HG02759 (cell line): ENCODE data around the gene SHOC2.

Source experiments
- ATAC-seq: cut with Tn5 transposase; IDR thresholded peaks from one replicate; pipeline ENCODE4 v1.9.1; 2021; ENCODE audit warnings: mild to moderate bottlenecking, moderate library complexity; ENCODE audit not compliant: unreplicated experiment

Gene SHOC2

DNA sequence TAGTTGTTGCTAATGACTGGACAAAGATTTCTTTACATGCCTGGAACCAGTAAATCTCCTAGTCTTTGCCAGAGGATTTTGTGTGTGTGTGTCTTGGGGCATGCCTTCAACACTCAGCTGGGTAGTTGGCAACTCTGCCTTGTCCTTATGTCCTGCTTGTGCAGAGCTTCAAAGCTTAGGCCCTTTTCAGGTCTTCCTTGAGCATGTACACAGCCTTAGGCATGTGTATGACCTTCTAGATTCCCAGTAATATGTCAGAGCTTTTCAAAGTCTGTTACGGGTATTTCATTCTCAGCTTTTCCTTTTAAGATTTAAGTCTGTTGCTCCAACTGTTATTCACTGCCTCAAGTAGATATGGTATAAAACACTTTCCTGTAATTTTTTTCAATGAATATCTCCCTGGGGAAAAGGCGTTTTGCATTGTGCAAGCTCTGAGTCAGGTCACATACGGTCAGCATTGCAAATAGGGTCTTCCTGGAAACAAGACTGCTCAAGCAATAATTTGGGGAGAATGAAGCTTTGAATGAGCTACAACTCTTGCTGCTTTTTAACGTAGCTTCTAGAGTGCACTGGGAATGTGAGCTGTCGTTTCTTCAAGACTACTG is 25.5 kb downstream of the SHOC2 start:
- no peak for ATAC-seq

DNA sequence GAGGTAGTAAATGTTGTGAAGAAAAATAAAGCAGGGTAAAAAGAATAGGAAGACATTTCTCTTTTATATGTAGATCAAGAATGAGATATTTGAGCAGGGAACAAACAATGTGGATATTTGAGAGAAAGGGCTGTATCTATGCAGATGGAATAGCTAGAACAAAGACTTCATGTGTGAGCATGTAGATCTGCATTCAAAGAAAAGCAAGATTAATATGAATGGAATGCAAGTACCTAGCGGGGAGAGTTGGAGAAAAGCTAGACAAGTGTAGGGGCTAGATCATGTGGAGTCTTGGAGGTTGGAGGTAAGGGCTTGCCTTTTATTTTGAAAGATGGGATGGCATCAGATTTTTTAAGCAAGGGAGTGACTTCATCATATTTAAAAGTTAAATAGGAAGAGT is 27.1 kb downstream of the SHOC2 start:
- ATAC-seq, result no peak

DNA sequence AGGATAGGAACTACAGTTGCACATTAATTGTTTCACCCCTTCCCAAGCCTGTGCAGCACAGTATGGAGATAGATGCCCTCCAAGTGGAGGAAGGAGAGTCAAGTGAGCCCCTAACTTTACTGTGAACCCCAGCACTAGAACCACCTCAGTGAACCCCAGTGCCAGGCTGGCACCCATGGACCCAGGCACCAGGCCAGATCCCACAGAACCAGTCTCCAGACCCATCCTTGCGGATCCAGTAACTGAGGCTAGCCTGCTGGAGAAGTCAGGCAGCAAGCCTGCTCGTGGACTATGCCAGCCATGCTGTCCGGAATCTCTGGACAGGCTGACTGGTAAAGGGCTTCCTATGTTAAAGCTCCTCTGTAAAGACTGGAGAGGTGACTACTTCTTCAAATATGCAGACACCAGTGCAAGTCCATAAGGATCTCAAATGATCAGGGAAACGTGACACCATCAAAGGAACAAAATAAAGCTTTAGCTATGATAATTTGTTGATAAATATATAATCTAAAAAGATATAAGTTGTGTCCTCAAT is 27.7 kb downstream of the SHOC2 start:
- ATAC-seq, result no peak

DNA sequence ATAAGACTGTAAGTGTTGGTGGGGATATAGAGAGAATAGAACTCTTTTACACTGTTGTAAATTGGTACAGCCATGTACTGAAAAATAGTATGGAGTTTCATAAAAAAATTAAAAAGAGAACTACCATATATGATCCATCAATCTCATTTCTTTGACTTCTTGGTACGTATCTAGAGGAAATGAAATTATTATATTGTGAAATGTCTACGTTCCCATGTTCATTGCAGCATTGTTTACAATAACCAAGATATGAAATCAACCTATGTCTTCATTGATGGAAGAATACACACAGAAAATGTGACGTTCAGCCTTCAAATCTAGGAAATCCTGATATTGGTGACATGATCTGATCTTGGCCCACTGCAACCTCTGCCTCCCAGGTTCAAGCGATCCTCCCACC is 32.0 kb downstream of the SHOC2 start:
- no peak for ATAC-seq

DNA sequence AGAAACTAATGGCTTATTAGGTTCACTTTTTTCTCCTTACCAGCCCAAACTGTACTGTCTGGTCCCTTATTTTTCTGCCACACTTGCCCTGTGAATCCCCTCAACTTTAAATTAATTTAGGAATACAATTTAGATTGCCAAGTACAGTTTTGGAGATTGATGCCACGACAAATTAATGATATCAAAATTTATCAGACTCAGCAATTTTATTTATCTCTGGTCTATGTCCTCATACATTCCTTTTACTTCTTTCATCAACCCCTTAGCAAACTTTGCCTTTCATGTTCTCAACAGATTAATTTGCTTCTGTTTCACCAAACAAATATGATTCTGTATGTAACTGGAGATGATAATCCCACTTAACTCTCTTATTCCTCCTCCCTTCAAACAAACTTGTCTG is 38.2 kb downstream of the SHOC2 start:
- no peak for ATAC-seq

DNA sequence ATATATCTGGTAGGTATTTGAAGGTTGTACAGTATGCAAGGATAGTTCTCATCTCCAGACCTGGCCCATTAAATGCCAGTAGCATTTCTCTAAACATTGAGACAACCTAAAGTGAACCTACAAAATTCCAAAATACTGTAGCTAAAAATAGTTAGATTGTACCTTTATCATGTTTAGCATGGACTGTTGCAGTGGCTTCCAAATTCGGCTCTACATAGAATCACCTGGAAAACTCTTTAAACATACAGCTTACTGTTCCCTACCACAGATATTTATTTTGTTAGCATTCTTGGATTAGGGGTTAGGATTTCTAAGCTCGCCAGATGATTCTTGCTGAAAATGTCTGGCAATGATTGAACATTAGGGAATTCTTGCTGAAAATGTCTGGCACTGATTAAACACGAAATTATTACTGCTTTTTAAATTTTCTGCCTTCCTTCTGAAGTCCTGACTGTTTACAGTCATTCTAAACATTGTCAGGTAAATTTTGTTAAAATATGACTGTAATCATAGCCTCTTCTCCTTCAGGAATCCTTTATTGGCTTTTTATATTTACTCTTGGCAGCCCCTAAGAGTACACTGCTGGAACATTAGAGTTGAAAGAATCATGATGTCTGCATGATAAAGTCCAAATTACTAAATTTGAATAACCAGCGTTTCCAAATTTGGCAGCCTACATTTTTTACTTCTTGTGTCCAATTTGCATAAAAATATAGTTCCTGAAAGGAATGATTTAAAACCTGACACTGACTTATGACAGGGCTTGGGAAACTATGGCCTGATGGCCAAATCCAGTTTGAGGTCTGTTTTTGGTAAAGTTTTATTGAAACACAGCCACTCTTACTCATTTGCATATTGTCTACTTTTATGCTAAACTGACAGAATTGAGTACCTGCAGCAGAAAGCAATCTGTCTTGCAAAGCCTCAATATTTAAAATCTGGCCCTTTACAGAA is 40.3 kb downstream of the SHOC2 start:
- ATAC-seq, result no peak

DNA sequence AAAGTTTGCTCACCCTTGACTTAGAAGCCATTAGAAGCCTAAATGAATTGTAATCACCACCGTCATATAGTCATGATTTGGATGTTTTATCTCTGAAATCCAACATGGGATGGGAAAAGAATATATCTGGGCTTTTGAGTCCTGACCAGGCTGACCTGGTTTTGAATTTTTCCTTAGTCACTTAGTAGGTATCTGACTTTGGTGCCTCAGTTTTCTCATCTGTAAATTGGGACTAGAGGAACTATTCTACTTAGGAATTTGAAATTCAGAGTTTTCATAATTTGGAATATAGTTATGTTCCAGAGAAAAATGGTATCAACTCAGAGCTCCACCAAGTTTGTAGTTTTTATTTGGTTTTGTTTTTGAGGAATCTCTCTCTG is 40.9 kb downstream of the SHOC2 start:
- no peak for ATAC-seq

DNA sequence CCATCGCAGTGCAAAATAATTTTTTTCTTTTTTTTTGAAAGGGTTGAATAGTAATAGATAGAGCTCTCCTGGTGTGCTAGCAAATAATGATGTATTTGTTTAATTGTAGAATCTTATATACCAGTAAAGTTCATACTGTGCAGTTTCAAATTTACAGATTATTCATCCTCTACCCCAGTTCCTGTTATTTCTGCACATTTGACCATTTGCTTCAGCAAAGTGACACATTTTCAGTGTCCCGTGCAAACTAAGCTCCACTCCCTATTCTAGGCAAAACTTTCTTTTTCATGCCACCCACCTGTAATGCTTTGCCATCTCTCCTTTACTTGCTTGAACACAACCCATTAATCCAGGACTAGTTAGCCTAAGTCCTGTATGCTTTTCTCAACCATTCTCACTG is 43.0 kb downstream of the SHOC2 start:
- ATAC-seq, result no peak

DNA sequence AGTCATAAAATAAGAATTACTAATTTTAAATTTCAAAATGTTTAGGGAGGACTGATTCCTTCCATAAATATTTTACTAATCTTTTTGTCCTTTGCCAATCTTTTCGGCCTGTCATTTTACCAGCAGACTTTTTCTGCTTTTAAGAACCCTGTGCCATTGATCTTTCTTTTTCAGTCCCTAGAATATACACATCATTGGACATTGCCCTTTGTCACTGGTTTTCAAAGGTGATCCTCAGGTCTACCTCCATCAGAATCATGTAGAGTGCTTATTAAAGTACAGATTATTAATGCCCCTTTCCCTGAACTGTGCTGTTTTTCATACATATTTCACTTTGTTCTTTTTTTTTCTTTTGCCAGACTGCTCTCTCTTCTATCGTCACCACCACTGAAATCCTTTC is 43.8 kb downstream of the SHOC2 start:
- no peak for ATAC-seq

DNA sequence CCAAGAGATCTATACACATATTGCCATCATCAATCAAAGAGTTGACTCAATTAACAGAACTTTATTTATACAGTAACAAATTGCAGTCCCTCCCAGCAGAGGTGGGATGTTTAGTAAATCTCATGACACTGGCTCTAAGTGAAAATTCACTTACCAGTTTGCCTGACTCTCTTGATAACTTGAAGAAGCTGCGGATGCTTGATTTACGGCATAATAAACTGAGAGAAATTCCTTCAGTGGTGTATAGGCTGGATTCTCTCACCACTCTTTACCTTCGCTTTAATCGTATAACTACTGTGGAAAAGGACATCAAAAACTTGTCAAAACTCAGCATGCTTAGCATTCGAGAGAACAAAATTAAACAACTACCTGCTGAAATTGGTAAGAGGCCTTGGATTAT is 45.3 kb downstream of the SHOC2 start:
- no peak for ATAC-seq

DNA sequence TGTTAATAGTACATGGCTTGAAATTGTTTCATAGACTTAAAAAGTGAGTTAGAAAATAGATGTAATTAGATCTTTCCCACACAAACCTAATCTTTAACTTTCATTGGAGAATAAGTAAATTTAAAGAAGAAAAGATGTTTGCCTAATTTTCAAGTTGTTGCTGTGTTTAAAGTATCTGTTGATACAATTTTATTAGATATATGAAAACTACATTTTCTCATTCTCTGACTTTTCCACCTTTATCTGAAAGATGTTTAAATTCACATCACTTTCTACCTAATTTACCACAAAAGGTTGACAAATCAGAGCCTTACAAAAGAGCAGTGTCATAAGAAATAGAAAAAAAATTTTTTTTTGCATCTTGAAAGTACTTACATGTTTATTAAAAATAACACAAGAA is 45.8 kb downstream of the SHOC2 start:
- no peak for ATAC-seq

DNA sequence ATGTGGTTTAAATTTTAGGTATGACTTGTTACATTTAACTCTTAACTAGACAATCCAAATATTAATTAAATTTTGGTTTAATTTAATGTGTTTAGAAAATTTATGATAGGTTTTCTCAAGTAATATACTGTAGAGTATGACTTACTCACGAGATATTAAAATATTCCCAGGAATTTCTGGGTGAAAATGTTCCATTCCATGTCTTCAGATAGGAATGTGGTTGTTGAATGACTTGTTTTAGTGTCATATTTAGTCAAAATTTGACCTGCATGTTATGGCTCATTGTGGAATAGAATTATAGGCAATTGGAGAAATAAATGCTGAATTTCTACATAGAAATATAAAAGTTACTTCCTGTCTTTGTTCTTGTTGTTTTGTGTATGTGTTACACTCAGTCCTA is 46.7 kb downstream of the SHOC2 start:
- ATAC-seq, result no peak

DNA sequence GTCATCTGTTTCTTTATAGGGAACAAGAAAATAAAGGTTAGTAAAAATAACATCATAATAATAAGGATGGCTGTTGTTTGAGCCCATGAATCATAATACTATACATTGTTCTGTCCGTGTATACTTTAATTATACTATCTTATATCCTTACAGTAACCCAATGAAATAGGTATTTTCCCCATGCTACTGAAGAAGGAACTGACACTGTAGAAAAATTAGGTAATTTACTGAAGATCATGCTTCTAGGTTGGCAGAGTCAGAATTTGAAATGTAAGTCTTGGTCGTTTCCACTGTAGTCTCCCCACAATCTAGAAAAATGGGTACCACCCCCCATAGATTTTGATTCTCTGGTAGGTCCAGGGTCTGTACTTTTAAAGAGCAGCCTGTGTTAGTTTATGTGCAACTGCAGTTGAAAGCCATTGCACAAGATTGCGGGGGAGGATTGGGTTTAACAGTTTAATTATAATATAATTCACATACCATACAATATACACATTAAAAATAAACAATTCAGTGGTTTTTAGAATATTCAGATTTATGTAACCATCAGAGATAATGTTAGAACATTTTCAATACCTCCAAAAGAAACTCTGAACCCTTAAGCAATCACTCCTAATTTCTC is 47.7 kb downstream of the SHOC2 start:
- ATAC-seq, result no peak

DNA sequence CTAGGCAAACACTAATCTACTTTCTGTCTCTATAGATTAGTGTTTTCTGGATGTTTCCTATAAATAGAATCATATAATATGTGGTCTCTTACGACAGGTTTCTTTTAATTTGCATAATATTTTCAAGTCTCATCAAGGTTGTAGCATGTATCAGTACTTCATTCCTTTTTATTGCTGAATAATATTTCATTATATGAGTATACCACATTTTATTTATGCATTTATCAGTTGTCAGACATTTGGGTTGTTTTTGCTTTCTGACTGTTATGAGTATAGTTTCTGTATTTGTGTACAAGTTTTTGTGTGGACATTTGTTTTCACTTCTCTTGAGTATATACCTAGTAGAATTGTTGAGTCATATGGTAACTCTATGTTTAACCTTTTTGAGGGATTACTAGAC is 48.2 kb downstream of the SHOC2 start:
- peak; percentile 72 for ATAC-seq

DNA sequence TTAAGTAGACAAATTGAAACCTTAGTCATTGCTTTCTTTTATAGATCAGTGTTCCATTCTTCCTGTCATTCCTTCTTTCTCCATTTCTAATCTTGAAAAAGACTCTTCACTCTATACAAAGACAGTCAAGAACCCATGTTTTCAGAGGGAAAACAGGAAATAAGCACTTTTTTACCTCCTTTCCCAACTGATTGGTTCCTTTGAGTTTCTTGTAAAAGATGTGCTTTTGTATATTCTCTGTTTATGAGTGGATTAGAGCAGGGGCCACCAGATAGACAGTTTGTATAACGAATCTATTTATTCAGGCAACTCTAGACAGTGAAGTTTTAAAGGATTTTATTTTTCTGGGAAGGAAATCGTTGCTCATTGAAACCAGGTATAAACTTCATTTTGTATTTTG is 49.8 kb downstream of the SHOC2 start:
- ATAC-seq, result no peak

DNA sequence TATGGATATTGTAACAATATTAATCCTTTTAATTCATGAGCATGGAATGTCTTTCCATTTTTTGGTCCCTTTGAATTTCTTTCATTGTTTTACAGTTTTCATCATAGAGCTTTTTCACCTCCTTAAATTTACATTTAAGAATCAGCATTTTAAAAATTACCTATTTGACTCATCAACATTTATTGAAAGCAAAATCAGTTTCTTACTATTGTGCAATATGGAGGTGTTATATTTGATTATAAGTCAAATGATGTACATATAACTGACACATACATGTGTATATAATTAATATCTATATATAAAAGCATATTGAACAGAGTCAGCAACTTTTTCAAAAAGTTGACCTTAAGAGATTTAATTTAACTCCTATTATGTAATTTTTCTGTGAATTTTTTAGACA is 52.2 kb downstream of the SHOC2 start:
- ATAC-seq, result no peak

DNA sequence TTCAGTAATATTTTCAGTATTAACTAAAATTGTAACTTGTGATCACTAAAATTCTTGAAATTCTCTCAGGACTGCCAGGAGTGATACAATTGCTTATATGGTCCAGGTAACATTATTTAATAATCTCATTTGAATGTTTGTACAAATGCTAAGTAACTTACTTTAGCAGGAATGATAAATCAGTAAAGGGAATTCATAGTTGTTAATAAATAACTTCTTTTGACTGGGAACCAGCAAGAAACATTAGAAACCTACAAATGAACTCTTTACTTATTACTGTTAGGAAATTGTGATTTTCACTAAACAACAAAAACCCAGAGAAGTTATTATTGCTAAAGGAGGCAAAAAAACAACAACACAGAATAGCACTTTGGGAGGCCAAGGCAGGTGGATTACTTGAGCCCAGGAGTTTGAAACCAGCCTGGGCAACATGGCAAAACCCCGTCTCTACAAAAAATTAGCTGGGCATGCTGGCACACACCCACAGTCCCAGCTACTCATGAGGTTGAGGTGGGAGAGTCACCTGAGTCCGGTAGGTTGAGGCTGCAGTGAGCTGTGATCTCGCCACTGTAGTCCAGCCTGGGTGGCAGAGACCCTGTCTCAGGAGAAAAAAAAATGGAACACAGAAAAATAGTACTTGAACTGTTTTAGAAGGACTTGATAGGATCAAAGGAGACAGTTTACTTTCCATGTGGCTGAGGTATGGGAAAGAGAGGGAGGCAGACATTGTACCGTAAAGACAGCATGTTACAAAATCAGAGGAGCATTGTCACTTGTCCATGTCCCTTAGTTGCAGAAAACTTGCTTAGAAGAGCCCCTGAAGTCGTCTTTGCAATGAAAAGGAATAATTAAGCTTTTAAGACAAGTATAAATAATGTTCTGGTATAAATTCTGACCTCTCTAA is 53.1 kb downstream of the SHOC2 start:
- no peak for ATAC-seq

DNA sequence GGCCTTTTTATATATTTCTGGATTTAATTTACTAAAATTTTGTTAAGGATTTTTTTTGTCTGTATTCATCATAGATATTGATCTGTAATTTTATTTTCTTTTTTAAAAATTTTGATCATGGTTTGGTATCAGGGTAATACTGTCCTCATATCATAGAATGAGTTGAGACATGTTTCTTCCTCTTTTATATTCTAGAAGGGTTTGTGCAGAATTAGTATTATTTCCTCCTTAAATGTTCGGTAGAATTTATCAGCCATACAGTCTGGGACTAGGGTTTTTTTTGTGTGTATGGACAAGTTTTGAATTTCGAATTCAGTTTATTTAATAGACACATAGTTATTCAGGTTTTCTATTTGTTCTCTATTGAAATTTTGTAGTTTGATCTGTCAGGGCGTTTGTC is 54.0 kb downstream of the SHOC2 start:
- ATAC-seq, result no peak

DNA sequence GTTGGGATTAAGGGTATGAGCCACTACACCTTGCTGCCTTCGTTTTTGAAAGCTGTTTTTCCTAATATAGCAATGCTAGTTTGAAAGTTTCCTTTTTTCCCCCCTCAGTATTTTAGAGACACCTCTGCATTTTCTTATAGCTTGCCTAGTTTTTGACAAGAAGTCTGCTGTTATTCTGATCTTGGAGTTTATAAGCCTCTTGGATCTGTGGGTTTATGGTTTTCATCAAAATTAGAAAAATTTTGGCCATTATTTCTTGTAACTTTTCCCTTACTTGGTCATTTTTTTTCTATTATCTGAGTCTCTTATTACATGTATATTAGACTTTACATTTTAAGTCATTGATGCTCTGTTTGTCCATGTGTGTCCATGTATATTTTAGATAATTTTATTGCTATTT is 57.2 kb downstream of the SHOC2 start:
- ATAC-seq, result no peak

DNA sequence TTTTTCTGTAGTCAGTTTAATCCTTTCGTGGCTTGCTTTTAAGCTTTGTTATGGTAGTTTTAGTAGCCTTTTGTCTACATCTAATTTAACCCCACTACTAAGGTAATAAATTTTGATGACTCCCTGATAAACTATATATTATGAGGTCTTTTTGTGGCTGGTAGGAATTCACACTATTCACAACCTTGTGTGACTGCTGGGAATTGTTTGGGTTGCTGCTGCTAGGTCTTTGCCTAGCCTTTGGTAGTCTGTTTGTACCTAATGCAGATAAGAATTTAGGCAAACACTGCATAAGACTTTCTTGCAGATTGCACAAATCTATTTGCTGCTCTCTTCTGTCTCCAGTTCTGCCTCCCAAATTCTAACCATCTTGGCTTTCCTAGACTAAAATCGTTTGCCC is 58.3 kb downstream of the SHOC2 start:
- no peak for ATAC-seq

DNA sequence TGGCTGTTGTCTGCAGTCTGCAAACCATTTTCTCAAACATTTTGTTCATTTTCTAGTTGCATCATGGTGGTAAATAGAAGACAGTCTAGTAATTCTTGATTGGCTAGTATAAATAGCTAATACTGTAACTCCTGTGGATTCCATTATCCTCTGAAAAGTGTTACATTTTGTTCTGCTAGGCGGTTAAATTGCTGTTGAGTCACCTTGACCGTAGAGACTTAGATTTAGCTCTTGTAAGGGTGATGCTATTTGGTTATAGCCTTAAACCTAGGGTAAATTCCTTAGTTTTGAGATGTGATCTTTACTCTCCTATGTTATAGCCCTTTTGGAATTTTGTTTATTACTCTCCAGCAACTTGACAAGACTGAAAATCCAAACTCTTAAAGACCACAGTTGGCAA is 58.8 kb downstream of the SHOC2 start:
- ATAC-seq, result no peak
